GM19372 (cell line): Measurements from ENCODE around the gene MRPS15.

Experiments used
- ATAC-seq: cut with Tn5 transposase; IDR thresholded peaks from one replicate; pipeline ENCODE4 v1.9.1; 2021; ENCODE audit warnings: mild to moderate bottlenecking, low read depth, moderate library complexity; ENCODE audit not compliant: unreplicated experiment

The MRPS15 gene

GRCh38 chr1:36464605-36465393, 615 bp upstream of the MRPS15 start:
- ATAC-seq, result peak; percentile 22

GRCh38 chr1:36463463-36463802, 751 bp downstream of the MRPS15 start:
- ATAC-seq, result no peak

GRCh38 chr1:36458910-36459309, 5.3 kb downstream of the MRPS15 start:
- ATAC-seq, result no peak

- no peak for ATAC-seq
Measured at GRCh38 chr1:36457691-36458090, 6.5 kb downstream of the MRPS15 start.

GRCh38 chr1:36456391-36456928, 7.7 kb downstream of the MRPS15 start:
- no peak for ATAC-seq

GRCh38 chr1:36455386-36455785, 8.8 kb downstream of the MRPS15 start:
- no peak for ATAC-seq

- no peak for ATAC-seq
Measured at GRCh38 chr1:36453600-36454388, 10.4 kb downstream of the MRPS15 start.

GRCh38 chr1:36453051-36453450, 11.1 kb downstream of the MRPS15 start:
- no peak for ATAC-seq

- no peak for ATAC-seq
Measured at GRCh38 chr1:36450919-36451305, 13.3 kb downstream of the MRPS15 start.

- peak; percentile 98 for ATAC-seq
Measured at GRCh38 chr1:36450270-36450918, 13.8 kb downstream of the MRPS15 start, which contains the start of gene OSCP1. Gene OSCP1 (minus strand): TSS chr1:36450451. CDS start chr1:36450369, 82 bp downstream.

- ATAC-seq, result no peak
Measured at GRCh38 chr1:36448530-36449056, 15.6 kb downstream of the MRPS15 start.

- no peak for ATAC-seq
Measured at GRCh38 chr1:36447450-36447849, 16.7 kb downstream of the MRPS15 start.

GRCh38 chr1:36446746-36447145, 17.4 kb downstream of the MRPS15 start:
- no peak for ATAC-seq

GRCh38 chr1:36446271-36446670, 17.9 kb downstream of the MRPS15 start:
- no peak for ATAC-seq

- ATAC-seq, result no peak
Measured at GRCh38 chr1:36443297-36443696, 20.9 kb downstream of the MRPS15 start.

- no peak for ATAC-seq
Measured at GRCh38 chr1:36442337-36442736, 21.8 kb downstream of the MRPS15 start.

- no peak for ATAC-seq
Measured at GRCh38 chr1:36440646-36441045, 23.5 kb downstream of the MRPS15 start.

GRCh38 chr1:36440044-36440443, 24.1 kb downstream of the MRPS15 start:
- ATAC-seq, result no peak

GRCh38 chr1:36438715-36439114, 25.5 kb downstream of the MRPS15 start:
- ATAC-seq, result no peak

- no peak for ATAC-seq
Measured at GRCh38 chr1:36436821-36437220, 27.4 kb downstream of the MRPS15 start.

GRCh38 chr1:36433102-36433501, 31.1 kb downstream of the MRPS15 start:
- ATAC-seq, result no peak
